Measurements from ENCODE around the gene BMP8B. TPM values are rescaled to one million over a fixed set of nuclear protein-coding genes. Genes with fewer than 3 reads are reported as not detected.

Gene BMP8B
- total RNA-seq, 2 donors from 2014 or later, result 0.08 to 0.37 TPM

- no peak overlapping the region for H3K27ac Mint-ChIP-seq
- peaks cover 5% of the 10 kb centered on the region for H3K4me1 Mint-ChIP-seq
- H3K9me3 Mint-ChIP-seq, result no peaks in the 10 kb centered on the region
- H3K4me3 Mint-ChIP-seq, result no peak overlapping the region
- no peaks in the 10 kb centered on the region for H3K36me3 Mint-ChIP-seq (ENCODE audit: low read depth)
- H3K27me3 Mint-ChIP-seq, result peaks cover 28% of the 10 kb centered on the region
- peak; percentile 64 for ATAC-seq (replicated peaks)
Measured at GRCh38 chr1:39720094-39720999, 68.3 kb downstream of the BMP8B start.

- no peak overlapping the region for H3K4me3 Mint-ChIP-seq
- H3K27ac Mint-ChIP-seq, result no peak overlapping the region
- H3K9me3 Mint-ChIP-seq, result no peaks in the 10 kb centered on the region
- no peak for ATAC-seq (replicated peaks)
- no peaks in the 10 kb centered on the region for H3K36me3 Mint-ChIP-seq (ENCODE audit: low read depth)
- peaks cover 5% of the 10 kb centered on the region for H3K4me1 Mint-ChIP-seq
- peaks cover 30% of the 10 kb centered on the region for H3K27me3 Mint-ChIP-seq
Measured at GRCh38 chr1:39717809-39718208, 70.9 kb downstream of the BMP8B start.

GRCh38 chr1:39713557-39713956, 75.1 kb downstream of the BMP8B start:
- no peak overlapping the region for H3K4me3 Mint-ChIP-seq
- no peaks in the 10 kb centered on the region for H3K36me3 Mint-ChIP-seq (ENCODE audit: low read depth)
- H3K4me1 Mint-ChIP-seq, result no peaks in the 10 kb centered on the region
- ATAC-seq (replicated peaks), result no peak
- no peak overlapping the region for H3K27ac Mint-ChIP-seq
- peaks cover 27% of the 10 kb centered on the region for H3K27me3 Mint-ChIP-seq
- no peaks in the 10 kb centered on the region for H3K9me3 Mint-ChIP-seq

GRCh38 chr1:39711966-39712340, 76.7 kb downstream of the BMP8B start:
- Mint-ChIP-seq H3K4me3 (no peak overlapping the region), H3K4me1 (no peaks in the 10 kb centered on the region), H3K27ac (no peak overlapping the region), H3K36me3 (ENCODE audit: low read depth) (no peaks in the 10 kb centered on the region), H3K27me3 (peaks cover 16% of the 10 kb centered on the region), H3K9me3 (no peaks in the 10 kb centered on the region)
- ATAC-seq (replicated peaks), result no peak

- Mint-ChIP-seq H3K4me1 (no peaks in the 10 kb centered on the region), H3K36me3 (ENCODE audit: low read depth) (no peaks in the 10 kb centered on the region), H3K9me3 (no peaks in the 10 kb centered on the region), H3K27me3 (peaks cover 10% of the 10 kb centered on the region), H3K4me3 (no peak overlapping the region), H3K27ac (no peak overlapping the region)
- no peak for ATAC-seq (replicated peaks)
Measured at GRCh38 chr1:39711104-39711965, 77.3 kb downstream of the BMP8B start.

- no peak overlapping the region for H3K4me3 Mint-ChIP-seq
- no peak for ATAC-seq (replicated peaks)
- H3K36me3 Mint-ChIP-seq (ENCODE audit: low read depth), result no peaks in the 10 kb centered on the region
- H3K27ac Mint-ChIP-seq, result no peak overlapping the region
- no peaks in the 10 kb centered on the region for H3K4me1 Mint-ChIP-seq
- no peaks in the 10 kb centered on the region for H3K9me3 Mint-ChIP-seq
- peaks cover 5% of the 10 kb centered on the region for H3K27me3 Mint-ChIP-seq
Measured at GRCh38 chr1:39707506-39707905, 81.2 kb downstream of the BMP8B start.

Other genes with a start within 250 kb of the BMP8B start
- gene PABPC4, start 212.1 kb downstream of the BMP8B start, total RNA-seq, result 100 to 1,000 TPM; 181 to 246 TPM
- gene HEYL, start 149.2 kb downstream of the BMP8B start, total RNA-seq, result under 1 TPM in 1 of 2 donors, not detected in 1; 0.40 TPM
- not detected for gene NT5C1A, start 116.8 kb downstream of the BMP8B start, total RNA-seq
- 1 to 10 TPM in 1 of 2 donors, under 1 TPM in 1; 0.50 to 1.2 TPM for gene HPCAL4, start 97.4 kb downstream of the BMP8B start, total RNA-seq
- 10 to 100 TPM; 56.0 to 68.7 TPM for gene PPIE, start 50.0 kb downstream of the BMP8B start, total RNA-seq
- 1 to 10 TPM in 1 of 2 donors, under 1 TPM in 1; 0.69 to 1.1 TPM for gene OXCT2, start 17.5 kb downstream of the BMP8B start, total RNA-seq
- 10 to 100 TPM; 33.6 to 41.0 TPM for gene TRIT1, start 94.6 kb upstream of the BMP8B start, total RNA-seq
- under 1 TPM in 1 of 2 donors, not detected in 1; 0.09 TPM for gene MYCL, start 113.1 kb upstream of the BMP8B start, total RNA-seq
- 10 to 100 TPM in 1 of 2 donors, 1 to 10 TPM in 1; 8.1 to 10.3 TPM for gene MFSD2A, start 166.3 kb upstream of the BMP8B start, total RNA-seq

All from activated T-helper 17 cell treated with anti-CD3 and anti-CD28 coated beads, Interleukin-2, amount 50 U/mL, for 72 hours (primary cell).